Urinary bladder (tissue), 4 donors: ENCODE results near the gene LIMA1. TPM values are rescaled to one million over a fixed set of nuclear protein-coding genes. Genes with fewer than 3 reads are reported as not detected.
A peak's percentile ranks its signal among the peaks of the same experiment; 100 is the strongest.
"Not testable (repeated sequence)": the region's sequence is repeated elsewhere in the genome, so short reads cannot be mapped to it uniquely, and the experiment has no call there.

Experiments used
- DNase-seq: peaks from one replicate; pipeline ENCODE4 v3.0.0-alpha.2; 2015; ENCODE audit errors: extremely low spot score
- H3K27ac ChIP-seq: one replicate; pipeline ENCODE4 v1.5.1; 2013; ENCODE audit warnings: low read depth, mild to moderate bottlenecking, moderate library complexity
- H3K36me3 ChIP-seq: one replicate; pipeline ENCODE4 v1.6.1; 2013; ENCODE audit warnings: mild to moderate bottlenecking, moderate library complexity; ENCODE audit not compliant: insufficient read depth
- H3K4me1 ChIP-seq: one replicate; pipeline ENCODE4 v1.6.1; 2013; ENCODE audit warnings: mild to moderate bottlenecking, moderate library complexity; ENCODE audit not compliant: insufficient read depth
- H3K4me3 ChIP-seq: one replicate; pipeline ENCODE4 v1.5.1; 2013; ENCODE audit warnings: low read depth, low read length
- WGBS: extraction: QIAGEN DNeasy Blood & Tissue Kit; methylation state at CpG from one replicate; pipeline ENCODE4 v1.1.7; 2013; 5-methylcytosine and 5-hydroxymethylcytosine counted together
- polyA plus RNA-seq: library from polyadenylated mRNA; stranded (reverse); fragments of 200-250 nt; gene quantifications from one replicate; pipeline ENCODE4 v1.2.3, GENCODE V29; 2013
- total RNA-seq: library from RNA; depleted of rRNA; stranded (reverse); fragments of >200 nt; gene quantifications from one replicate; pipeline ENCODE4 v1.2.3, GENCODE V29; 2014
- donor health status: healthy with polysubstance abuse.
- donor health status: healthy.

Gene LIMA1
- total and polyA plus RNA-seq, 2 donors: 47.3 to 137 TPM

- no peaks in the 10 kb centered on the region for H3K4me1 ChIP-seq
- peaks cover 2% of the 10 kb centered on the region for H3K36me3 ChIP-seq
- H3K4me3 ChIP-seq: no peak overlapping the region
- no peak overlapping the region for H3K27ac ChIP-seq
- no peak for DNase-seq
These were observed 52.0 kb downstream of the LIMA1 start for GRCh38 chr12:50231346-50231745.

GRCh38 chr12:50230217-50230616, 53.1 kb downstream of the LIMA1 start:
- Histone ChIP-seq H3K4me1 (no peaks in the 10 kb centered on the region), H3K27ac (no peak overlapping the region), H3K4me3 (no peak overlapping the region), H3K36me3 (peaks cover 2% of the 10 kb centered on the region)
- no peak for DNase-seq
- 96% methylated on average over 6 of the region's 6 CpGs for WGBS

- WGBS: 76% methylated on average over 2 of the region's 2 CpGs
- no peak for DNase-seq
- Histone ChIP-seq H3K4me1 (no peaks in the 10 kb centered on the region), H3K4me3 (no peak overlapping the region), H3K27ac (peak overlapping the region; percentile 23), H3K36me3 (peaks cover 2% of the 10 kb centered on the region)
These were observed 59.2 kb downstream of the LIMA1 start for GRCh38 chr12:50224026-50224692.

- DNase-seq: peak; percentile 88
- WGBS: 3% methylated on average over 5 of the region's 5 CpGs
- Histone ChIP-seq H3K4me3 (peak overlapping the region; percentile 43), H3K36me3 (peaks cover under 1% of the 10 kb centered on the region), H3K4me1 (no peaks in the 10 kb centered on the region), H3K27ac (peak overlapping the region; percentile 89)
These were observed 61.0 kb downstream of the LIMA1 start for GRCh38 chr12:50222275-50222783.

GRCh38 chr12:50221228-50222008, 61.9 kb downstream of the LIMA1 start:
- 5% methylated on average over 9 of the region's 9 CpGs for WGBS
- DNase-seq: peak; percentile 86
- Histone ChIP-seq H3K4me1 (no peaks in the 10 kb centered on the region), H3K27ac (peak overlapping the region; percentile 59), H3K4me3 (peak overlapping the region; percentile 43), H3K36me3 (no peaks in the 10 kb centered on the region)

- Histone ChIP-seq H3K27ac (peak overlapping the region; percentile 59), H3K36me3 (no peaks in the 10 kb centered on the region), H3K4me1 (no peaks in the 10 kb centered on the region), H3K4me3 (peak overlapping the region; percentile 43)
- DNase-seq: no peak
- 7% methylated on average over 4 of the region's 4 CpGs for WGBS
These were observed 62.8 kb downstream of the LIMA1 start for GRCh38 chr12:50220363-50220995.

- no peak overlapping the region for H3K27ac ChIP-seq
- DNase-seq: no peak
- no peaks in the 10 kb centered on the region for H3K4me1 ChIP-seq
- no peak overlapping the region for H3K4me3 ChIP-seq
- H3K36me3 ChIP-seq: no peaks in the 10 kb centered on the region
- WGBS: 91% methylated on average over 2 of the region's 2 CpGs
These were observed 63.8 kb downstream of the LIMA1 start for GRCh38 chr12:50219544-50219943.

- not testable (repeated sequence) for DNase-seq
These were observed 64.3 kb downstream of the LIMA1 start for GRCh38 chr12:50219001-50219400.

GRCh38 chr12:50218386-50218785, 64.9 kb downstream of the LIMA1 start:
- Histone ChIP-seq H3K4me1 (no peaks in the 10 kb centered on the region), H3K36me3 (no peaks in the 10 kb centered on the region), H3K4me3 (no peak overlapping the region), H3K27ac (no peak overlapping the region)
- no peak for DNase-seq
- 95% methylated on average over 4 of the region's 4 CpGs for WGBS

More at GRCh38 chr12:50219001-50219400, 64.3 kb downstream of the LIMA1 start:
- H3K4me3 ChIP-seq, H3K27ac ChIP-seq, H3K4me1 ChIP-seq, H3K36me3 ChIP-seq: not testable (repeated sequence)
- 94% methylated on average over 6 of the region's 6 CpGs for WGBS

- Histone ChIP-seq H3K27ac (no peak overlapping the region), H3K4me3 (no peak overlapping the region), H3K4me1 (no peaks in the 10 kb centered on the region), H3K36me3 (no peaks in the 10 kb centered on the region)
- 81% methylated on average over 1 of the region's 1 CpG for WGBS
- DNase-seq: no peak
These were observed 66.1 kb downstream of the LIMA1 start for GRCh38 chr12:50217202-50217601.

- WGBS: 81% methylated on average over 3 of the region's 3 CpGs
- no peaks in the 10 kb centered on the region for H3K4me1 ChIP-seq
- H3K27ac ChIP-seq: no peak overlapping the region
- H3K36me3 ChIP-seq: no peaks in the 10 kb centered on the region
- no peak for DNase-seq
- no peak overlapping the region for H3K4me3 ChIP-seq
These were observed 68.3 kb downstream of the LIMA1 start for GRCh38 chr12:50215033-50215432.

- Histone ChIP-seq H3K4me3 (no peak overlapping the region), H3K36me3 (no peaks in the 10 kb centered on the region), H3K4me1 (no peaks in the 10 kb centered on the region), H3K27ac (no peak overlapping the region)
- WGBS: 30% methylated on average over 1 of the region's 1 CpG
- DNase-seq: no peak
These were observed 69.3 kb downstream of the LIMA1 start for GRCh38 chr12:50214018-50214417.

- no peak overlapping the region for H3K4me3 ChIP-seq
- no peaks in the 10 kb centered on the region for H3K36me3 ChIP-seq
- H3K4me1 ChIP-seq: no peaks in the 10 kb centered on the region
- WGBS: 90% methylated on average over 2 of the region's 2 CpGs
- no peak for DNase-seq
- peak overlapping the region; percentile 23 for H3K27ac ChIP-seq
These were observed 69.9 kb downstream of the LIMA1 start for GRCh38 chr12:50213439-50213838.

- Histone ChIP-seq H3K4me3 (no peak overlapping the region), H3K27ac (peak overlapping the region; percentile 50), H3K4me1 (no peaks in the 10 kb centered on the region), H3K36me3 (no peaks in the 10 kb centered on the region)
- DNase-seq: no peak
- WGBS: 70% methylated on average over 2 of the region's 2 CpGs
These were observed 71.3 kb downstream of the LIMA1 start for GRCh38 chr12:50212071-50212467.
